Fibroblast of villous mesenchyme (primary cell): ENCODE data around the gene MATCAP1. TPM values are rescaled to one million over a fixed set of nuclear protein-coding genes. Genes with fewer than 3 reads are reported as not detected.

Experiments used
- DNase-seq: peaks from one replicate; pipeline ENCODE4 v3.0.0-alpha.2; 2010; ENCODE audit warnings: low read depth
- H3K4me3 ChIP-seq: 2 replicates; pipeline ENCODE4 v1.5.1; 2011; ENCODE audit warnings: low read depth, mild to moderate bottlenecking, low read length
- total RNA-seq: library from RNA; depleted of rRNA; stranded (reverse); fragments of >200 nt; gene quantifications from 2 replicates; pipeline ENCODE4 v1.2.3, GENCODE V29; 2012
- TF ChIP-seq, protein P1 (sequence below): IDR thresholded peaks from 2 replicates; pipeline ENCODE4 v1.5.1; 2012; ENCODE audit warnings: low read depth, mild to moderate bottlenecking, low read length; ENCODE audit not compliant: insufficient read depth

The MATCAP1 gene
- total RNA-seq, 1 donor = 9.9 TPM

- peak overlapping the region; percentile 51 for H3K4me3 ChIP-seq
- TF ChIP-seq, protein P1, sequence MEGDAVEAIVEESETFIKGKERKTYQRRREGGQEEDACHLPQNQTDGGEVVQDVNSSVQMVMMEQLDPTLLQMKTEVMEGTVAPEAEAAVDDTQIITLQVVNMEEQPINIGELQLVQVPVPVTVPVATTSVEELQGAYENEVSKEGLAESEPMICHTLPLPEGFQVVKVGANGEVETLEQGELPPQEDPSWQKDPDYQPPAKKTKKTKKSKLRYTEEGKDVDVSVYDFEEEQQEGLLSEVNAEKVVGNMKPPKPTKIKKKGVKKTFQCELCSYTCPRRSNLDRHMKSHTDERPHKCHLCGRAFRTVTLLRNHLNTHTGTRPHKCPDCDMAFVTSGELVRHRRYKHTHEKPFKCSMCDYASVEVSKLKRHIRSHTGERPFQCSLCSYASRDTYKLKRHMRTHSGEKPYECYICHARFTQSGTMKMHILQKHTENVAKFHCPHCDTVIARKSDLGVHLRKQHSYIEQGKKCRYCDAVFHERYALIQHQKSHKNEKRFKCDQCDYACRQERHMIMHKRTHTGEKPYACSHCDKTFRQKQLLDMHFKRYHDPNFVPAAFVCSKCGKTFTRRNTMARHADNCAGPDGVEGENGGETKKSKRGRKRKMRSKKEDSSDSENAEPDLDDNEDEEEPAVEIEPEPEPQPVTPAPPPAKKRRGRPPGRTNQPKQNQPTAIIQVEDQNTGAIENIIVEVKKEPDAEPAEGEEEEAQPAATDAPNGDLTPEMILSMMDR = no peak
- no peak for DNase-seq
These were observed 7.7 kb upstream of the MATCAP1 start for GRCh38 chr16:67191411-67191994.

DNA sequence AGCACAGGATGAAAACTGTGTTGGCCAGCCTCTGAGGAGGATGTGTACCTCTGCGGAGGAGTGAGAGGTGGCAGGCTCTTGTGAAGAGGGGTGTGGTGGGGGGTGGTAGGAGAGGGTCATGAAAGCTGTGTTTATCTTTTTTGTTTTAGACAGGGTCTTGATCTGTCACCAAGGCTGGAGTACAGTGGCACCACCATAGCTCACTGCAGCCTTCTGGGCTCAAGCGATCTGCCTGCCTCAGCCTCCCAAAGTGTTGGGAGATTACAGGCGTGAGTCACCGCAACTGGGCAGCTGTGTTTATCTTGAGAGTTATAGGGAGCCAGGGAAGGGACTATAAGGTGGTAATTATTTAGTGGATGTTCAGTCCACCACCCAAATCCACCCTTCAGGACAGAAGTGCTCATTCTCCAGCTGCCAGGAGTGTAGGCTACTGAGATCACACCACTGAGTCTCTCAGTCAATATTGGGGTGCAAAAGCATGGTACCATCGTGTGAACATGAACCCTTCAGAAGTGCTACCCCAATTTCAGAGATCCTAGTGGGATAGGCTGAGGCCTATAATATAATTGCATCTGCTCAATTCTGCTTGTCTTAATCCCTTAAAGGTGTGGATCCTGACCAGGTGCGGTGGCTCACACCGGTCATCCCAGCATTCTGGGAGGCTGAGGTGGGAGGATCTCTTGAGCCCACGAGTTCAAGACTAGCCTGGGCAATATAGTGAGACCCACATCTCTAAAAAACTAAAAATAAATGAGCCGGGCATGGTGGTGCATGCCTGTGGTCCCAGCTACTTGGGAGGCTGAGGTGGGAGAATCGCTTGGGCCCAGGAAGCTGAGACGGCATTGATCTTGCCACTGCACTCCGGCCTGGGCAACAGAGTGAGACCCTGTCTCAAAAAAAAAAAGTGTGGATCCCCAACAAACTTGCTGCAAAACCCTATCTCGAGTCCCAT, 7.0 kb upstream of the MATCAP1 start:
- TF ChIP-seq, protein P1 = no peak
- DNase-seq = peak; percentile 77
- H3K4me3 ChIP-seq = no peak overlapping the region

GRCh38 chr16:67190041-67190440, 6.3 kb upstream of the MATCAP1 start, which contains the start of gene EXOC3L1:
EXOC3L1 (minus strand) TSS chr16:67190136; CDS start chr16:67189676, 460 bp downstream.
- TF ChIP-seq, protein P1 = no peak
- H3K4me3 ChIP-seq = no peak within 1 kb of the TSS
- no peak for DNase-seq

GRCh38 chr16:67188798-67189197, 5.0 kb upstream of the MATCAP1 start:
- TF ChIP-seq, protein P1 = no peak
- no peak for DNase-seq
- no peak overlapping the region for H3K4me3 ChIP-seq

DNA sequence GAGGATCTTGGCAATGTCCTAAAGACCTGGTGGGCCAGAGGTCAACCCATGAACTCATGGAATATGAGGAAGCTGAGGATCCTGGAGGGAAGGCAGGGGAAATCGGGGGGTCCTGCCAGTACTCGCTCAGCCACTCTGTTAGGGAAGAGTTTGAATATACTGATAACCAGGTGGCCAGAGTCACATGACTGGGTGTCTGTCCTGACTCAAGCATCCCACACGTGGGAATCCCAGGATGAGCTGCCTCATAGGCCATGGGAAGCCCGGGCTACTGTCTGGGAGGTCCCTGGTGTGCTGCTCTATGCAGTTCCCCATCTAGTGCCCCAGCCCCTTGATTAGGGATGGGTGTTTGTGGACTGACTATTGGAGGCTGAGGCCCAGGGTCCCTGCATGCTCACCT, 4.6 kb upstream of the MATCAP1 start:
- H3K4me3 ChIP-seq = no peak overlapping the region
- TF ChIP-seq, protein P1 = no peak
- DNase-seq = no peak

- DNase-seq = no peak
- no peak overlapping the region for H3K4me3 ChIP-seq
- TF ChIP-seq, protein P1 = no peak
These were observed 3.6 kb upstream of the MATCAP1 start for GRCh38 chr16:67187175-67187890.
